ENCODE results near the gene LRRK1.

The LRRK1 gene

DNA sequence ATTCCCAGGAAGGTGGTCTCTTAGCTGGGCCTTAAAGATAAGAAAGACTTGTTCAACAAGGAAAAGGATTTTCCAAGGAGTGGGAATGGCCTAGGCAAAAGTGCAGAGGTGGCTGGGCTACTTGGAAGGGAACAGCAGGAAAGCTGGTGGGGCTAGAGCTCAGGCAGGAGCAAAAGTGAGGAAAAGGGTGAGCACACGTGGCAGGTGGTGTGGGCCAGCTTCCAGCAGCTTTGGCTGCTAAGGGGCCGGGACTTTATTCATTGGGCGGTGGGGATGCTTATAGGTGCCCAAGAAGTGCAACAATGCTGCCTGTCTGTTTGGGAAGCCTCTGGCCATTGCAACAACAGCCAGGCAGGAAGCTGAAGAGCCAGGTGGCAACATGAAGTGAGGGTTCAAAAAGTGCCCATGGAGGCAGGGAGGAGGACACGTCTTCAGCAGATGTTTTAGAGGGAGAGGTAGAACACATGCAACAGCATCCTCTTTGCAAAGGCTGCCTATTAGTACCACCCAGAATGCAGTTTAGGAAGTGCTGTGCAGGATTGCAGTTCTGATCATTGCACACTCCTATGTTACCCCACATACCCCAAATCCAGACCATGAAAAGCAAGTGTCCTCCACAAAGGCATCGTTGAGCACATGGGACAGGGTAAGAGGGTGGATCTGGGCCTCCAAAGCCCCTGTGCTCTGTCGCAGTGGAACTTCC, 25.7 kb upstream of the LRRK1 start:
- DNase-seq = no peak

DNA sequence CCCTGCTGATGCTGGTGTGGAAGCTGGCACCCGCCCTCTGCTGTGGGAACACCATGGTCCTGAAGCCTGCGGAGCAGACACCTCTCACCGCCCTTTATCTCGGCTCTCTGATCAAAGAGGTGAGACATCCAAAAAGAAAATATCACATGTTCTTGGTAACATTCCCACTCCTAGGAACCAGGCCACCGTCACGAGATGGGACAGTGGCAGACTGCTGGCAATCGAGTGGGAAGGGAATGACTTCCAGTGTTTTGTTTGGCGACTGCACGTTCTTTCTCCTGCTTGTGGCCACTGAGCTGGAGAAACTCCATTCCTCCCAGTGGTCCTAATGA, 25.2 kb upstream of the LRRK1 start:
- DNase-seq = no peak

DNA sequence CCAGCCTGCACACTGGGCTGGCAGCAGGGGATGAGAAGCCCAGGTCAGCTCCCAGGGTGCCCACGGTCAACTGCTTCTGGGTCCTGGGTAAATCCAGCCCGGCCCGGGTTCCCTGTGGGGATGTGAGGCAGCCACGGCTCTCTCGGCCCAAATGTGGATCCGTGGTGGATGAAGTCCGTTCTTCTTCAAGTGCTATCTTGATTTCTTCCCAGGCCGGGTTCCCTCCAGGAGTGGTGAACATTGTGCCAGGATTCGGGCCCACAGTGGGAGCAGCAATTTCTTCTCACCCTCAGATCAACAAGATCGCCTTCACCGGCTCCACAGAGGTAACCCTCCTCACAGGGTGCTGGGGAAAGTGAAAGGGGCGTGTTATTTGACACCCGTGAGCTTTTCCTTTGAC, 23.4 kb upstream of the LRRK1 start:
- no peak for DNase-seq

DNA sequence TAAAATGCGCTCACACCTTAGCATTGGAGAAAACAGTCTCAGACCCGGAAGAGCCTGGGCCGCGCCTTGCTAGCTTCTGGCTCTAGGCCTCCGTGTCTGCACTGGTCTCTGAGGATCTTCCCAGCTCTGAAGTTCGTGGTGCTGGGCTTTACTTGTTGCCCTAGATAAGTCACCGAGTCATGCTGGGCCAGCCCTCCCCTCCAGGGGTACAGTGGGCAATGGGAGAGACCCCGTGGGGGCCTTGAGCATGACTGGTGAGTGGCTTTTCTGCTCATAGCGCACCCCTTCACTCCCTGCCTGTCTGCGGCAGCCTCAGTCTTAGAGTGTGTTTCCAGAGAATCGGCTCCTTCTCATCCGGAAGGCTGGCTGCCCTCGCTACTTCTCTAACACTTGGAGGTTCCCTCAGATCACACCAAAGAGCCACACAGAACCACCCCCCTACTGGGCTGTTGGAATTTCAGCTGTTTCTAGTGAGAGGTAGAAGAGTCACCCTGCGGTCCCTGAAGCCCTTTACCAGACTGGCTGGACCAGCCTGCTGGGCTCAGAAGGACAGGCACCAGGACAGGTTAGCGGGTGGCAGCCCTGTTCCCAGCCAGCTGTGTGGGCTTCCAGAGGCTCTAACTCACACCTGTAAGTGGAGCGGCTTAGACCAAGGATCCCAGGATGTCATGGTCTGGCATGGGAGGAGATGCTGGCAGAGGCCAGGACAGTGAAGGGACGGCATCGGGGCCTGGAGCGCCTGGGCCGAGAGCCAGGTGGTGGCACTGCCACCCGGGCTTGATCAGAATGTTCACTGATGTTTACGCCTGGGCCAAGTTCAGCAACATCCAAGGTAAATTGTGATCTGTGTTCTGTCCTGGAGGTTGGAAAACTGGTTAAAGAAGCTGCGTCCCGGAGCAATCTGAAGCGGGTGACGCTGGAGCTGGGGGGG, 21.7 kb upstream of the LRRK1 start:
- no peak for DNase-seq

DNA sequence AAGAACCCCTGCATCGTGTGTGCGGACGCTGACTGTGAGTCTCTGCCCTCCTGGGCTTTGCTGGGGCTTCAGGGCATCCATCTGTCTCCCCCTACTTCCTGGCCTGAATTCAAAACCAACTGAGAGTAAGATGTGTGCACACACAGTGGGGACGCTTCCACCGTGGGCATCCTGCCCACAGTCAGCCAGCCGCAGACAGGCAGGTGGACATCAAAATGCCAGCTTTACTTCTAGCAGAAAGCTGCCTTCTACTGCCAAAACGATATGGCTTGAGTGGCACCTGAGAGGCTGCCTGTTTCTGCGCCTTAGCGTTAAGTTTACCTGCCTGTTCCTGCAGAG, 21.0 kb upstream of the LRRK1 start:
- DNase-seq = no peak

DNA sequence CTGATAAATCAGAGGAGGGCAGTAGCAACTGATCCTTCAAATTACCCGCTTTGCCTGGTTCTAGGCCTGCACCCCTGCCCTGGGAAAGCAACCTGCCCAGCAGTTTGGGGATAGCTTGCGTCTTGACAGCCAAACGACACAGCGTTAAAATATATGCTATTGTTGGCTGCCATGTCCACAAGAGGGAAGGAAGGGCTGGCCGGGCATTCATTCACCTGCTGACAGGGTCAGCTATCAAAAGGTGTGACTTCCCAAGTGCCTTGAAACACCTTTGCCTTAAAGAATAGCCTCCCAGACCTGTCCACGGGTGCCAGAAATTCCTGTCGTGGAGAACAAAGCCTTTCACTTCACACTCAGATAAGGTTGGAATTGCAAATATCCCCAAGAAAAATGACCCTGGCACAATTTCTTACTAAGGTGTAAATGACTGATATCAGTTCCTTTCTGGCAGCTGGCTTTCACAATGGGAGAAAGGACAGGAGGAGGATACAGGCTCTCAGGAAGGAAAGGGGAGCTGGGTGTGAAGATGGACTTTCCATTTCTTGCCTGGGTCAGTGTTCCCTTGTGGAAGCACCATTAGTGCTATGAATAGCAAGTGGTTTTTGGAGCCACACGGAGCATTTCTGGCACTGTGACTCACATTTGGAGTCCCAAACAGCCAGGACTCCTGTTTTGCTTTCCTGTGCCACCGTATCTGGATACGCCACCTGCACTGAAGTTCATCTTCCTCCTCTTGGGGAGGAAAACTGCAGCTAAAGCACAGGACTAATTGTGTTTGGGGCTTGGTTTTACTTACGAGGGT, 20.3 kb upstream of the LRRK1 start:
- no peak for DNase-seq

DNA sequence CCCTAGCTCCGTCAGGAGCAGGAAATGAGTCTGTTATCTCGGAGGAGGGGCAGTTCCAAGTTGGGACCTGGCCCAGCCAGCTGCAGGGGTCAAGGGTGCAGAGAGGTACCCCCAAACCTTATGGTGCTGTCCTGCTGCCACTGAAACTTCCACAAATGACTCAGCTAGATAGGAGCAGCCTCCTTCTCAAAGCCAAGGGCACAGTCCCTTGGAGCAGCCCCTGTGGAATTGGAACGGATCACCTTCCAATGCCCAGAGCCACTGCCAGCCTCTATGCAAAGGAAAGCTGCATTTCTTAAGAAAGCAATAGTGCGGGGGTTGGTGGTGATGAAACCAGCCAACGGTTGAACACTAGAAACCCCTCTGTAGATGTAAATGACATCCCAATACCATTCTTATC, 19.6 kb upstream of the LRRK1 start:
- DNase-seq = no peak

DNA sequence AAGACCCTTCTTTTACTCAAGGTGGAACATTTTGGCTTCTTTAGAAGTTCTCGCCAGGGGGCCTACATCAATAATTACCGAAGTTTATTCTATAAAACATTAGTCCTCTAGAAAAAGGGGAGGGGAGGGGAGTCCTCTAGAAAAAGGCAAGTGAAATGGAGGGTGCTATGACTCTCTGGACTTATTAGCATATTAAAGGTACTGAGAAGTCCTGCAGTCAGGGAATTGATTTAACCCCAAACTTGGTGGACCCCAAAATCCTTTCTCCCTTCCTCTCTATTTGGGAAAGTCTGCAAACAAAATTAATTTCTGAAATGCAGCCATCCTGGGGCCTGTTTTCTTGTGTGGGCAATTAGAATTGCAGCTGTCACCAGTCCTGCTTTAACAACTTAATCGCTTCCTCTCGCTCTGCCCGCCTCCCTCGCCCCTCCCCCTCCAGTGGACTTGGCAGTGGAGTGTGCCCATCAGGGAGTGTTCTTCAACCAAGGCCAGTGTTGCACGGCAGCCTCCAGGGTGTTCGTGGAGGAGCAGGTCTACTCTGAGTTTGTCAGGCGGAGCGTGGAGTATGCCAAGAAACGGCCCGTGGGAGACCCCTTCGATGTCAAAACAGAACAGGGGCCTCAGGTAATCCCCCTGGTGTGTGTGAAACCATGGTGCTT, 18.9 kb upstream of the LRRK1 start:
- peak; percentile 10 for DNase-seq

DNA sequence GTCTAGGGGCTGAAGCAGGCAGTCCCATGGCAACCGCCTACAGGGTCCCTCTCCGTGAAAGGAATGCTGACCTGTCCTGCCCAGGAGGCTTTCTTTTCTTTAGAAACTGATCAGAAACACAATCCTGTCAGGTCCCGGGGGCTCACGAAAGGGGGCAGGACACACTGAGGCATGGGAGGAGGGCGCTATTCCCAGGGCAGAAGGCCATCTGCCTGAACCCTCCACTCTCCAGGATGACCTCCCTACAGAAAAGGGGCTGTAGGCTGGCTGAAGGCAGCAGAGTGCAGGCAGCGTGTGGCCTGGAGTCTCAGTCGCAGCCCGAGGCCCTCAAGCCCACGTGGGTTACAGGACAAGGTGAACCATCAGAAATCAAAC, 18.4 kb upstream of the LRRK1 start:
- DNase-seq = no peak

DNA sequence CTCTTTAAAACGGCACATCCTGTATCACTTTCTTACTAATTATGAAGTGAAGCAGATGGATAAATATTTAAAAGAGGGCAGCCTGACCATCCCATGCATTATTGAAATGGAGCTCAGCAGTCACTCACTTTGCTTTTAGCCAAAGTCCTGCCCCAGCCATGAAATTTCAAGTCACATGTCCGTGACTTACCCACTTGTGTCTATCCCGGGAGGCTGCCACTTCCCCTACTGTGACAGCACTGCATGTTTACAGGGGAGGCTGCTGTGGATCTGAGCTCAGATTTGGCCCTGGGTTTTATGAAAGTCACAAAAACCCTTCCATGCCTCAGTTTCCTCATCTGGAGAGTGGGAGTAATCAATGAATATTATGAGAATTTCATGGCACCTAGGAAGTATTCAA, 17.9 kb upstream of the LRRK1 start:
- DNase-seq = no peak

DNA sequence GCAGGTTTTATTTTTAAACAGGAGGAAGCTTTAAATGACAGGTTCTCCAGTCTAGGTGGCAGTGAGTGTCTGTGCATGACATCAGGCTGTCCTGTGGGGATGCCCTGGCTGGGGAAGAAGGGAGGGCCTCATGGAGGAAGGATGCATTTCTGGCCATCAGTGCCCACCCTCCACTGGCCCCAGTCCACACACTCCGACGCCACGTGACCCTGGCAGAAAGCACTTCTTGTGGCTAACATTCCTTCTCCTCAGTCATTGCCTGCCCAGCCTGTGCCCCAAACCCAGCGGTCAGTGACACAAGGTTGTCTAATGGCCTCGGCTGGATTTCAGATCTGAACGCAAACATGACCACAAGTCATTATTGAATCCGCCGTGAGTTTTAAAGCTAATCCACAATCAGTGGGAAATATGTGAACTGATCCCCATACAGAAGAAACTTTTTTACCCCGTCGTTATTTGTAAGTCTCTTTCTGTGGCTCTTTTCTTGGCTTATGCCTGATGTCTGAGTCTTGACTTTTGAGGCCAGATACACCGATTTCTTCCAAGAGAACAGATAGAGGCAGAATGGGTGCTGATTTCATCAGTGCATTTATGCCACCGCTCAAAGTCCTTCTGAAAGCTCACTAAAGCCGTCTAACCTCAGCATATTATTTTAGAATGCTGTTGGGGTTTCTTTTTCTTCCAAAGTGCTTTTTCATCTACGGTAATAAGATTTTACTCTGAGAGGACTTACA, 17.3 kb upstream of the LRRK1 start:
- no peak for DNase-seq

DNA sequence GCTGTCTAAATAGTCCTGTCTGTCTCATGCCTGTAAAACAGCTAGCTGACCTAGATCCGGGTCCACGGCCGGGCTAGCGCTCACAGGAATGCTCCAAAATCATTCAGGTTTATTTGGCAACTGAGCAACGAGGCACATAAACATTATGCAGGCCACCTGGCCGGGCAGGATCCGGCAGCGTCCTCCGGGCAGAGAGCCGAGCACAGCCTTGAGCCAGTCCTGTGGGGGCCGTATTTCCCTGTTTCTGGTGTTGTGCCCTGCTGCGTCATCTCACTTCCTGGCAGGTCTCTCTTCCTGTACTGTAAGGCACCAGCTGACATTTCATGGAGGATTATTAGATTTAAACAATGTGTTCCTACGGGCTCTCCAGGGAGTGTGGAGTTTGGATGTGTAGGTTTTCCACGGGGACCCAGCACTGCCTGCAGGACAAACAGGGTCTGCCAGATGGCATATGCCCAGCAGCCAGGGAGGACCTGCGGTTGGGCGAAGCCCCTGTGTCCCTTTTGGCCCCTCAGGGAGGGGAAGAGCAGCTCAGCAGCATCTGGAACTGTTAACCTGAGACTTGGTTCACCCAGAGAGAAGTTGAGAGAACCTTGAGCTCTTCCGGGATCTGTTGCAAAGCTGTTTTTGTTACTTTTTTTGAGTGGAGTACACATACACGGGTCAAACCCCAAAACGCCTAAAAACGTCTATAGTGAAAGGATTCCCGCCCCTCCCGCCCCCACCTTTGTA, 16.6 kb upstream of the LRRK1 start:
- DNase-seq = no peak

DNA sequence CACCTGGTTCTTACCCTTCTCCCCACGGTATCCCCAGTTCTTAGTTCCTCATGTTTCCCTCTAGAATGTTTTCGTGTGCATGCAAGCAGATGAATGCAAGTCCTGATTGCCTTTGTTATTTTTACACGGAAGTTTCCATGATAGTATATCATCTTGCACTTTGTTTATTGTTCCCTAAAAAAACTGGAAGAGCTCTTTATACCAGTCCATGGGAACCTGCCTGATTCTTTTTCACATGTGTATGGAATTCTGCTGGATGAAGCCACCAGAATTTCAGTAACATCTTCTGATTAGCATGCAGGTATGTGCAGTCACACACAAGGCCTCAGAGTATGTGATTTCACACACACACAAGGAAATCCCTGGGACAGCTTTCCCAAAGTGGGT, 16.0 kb upstream of the LRRK1 start:
- no peak for DNase-seq

DNA sequence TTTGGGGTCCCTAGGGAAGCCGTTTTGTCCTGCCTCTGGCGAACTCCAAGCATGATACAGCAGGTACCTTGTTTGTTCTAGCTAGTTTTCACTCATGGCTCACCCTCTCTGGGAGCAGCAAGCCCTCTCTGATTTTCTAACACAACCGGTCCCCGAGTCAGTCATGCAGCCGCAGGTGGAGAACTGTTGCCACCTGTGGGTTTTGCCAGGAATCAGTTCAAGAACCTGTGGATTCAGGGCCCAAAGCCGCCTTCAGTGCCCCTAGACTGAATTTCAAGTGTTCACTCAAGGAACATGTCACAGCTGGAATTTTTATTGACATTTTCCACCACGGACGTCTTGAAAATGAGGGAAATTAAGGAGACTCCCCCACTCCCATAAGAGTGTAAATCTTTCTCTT, 13.3 kb upstream of the LRRK1 start:
- DNase-seq = no peak

DNA sequence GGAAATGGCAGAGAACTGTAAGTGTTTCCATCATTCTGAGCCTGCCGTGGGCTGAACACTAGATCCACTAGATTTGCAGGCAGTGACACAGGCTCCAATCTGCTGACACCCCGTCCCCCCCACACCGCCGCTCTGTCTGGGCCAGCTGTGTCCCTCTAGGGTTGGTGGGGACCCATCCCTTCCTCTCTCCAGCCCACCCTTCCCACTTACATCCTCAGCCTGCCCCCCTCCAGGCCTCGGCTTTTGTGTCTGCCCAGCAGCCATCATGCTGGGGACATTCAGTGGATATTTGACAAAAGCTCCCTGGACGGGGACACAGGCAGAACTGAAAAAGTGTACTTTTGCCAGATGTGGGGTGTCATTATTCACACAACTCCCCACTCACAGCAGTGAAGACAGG, 10.7 kb upstream of the LRRK1 start:
- no peak for DNase-seq

DNA sequence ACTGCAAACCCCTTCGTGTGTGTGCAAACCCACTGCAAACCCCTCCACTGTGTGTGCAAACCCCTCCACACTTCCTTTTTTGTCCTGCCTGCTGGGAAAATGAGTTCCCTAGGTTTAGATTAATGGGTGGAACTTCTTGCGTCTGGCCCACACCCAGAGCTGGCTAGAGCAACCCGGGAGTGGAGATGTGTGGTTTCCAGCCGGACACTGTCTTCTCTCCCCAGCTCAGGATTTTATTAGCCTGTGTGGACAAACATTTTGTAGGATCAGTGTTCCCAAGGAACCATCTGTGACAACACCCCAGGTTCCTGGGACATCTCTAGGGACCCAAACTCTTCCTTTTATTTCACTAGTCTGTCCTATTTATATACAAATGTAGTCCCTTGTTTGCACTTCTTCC, 9.6 kb upstream of the LRRK1 start:
- no peak for DNase-seq

DNA sequence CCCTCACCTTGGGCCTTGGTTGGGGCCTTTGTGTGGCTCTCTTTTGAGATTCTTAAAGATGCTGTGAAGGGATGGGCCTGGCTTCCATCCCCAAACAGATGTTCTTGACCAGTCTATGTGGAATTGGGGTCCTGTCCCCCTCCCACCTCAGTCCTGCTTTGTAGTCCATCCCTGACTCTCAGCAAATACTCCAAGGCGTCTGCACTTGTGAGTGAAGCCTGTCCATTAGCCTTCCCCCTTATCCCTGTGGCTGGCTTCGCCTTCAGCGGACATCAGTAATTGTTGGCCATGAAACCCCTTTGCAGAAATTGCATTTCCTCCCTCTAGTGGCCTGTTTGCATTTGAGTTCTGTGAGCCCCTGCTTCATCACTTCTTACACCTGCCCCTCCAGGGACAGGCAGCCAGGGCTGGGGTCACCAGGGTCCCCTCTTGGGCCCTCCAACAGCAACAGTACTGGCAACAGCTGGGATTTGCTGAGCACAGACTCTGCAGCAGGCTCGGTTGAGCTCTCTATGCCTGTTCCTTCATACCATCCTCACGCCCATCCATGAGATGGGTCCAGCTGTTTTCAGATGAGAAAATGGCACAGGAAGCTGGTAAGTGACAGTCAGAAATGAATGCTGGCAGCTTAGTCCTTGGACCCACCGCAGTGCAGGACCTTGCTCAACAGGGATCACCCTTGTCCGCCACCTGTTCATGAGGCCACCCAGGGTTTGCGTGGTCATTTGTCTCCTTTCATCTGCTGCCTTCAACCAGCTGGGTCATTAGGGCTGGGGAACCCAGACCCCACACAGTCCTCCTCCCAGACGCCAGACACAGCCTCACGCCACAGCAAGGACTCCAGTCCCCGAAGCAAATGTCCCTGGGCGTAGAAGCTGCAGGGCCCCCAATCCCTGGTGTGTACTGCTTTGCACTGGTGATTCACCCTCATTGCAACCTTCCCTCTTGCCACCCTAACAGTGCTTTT, 8.9 kb upstream of the LRRK1 start:
- DNase-seq = no peak

DNA sequence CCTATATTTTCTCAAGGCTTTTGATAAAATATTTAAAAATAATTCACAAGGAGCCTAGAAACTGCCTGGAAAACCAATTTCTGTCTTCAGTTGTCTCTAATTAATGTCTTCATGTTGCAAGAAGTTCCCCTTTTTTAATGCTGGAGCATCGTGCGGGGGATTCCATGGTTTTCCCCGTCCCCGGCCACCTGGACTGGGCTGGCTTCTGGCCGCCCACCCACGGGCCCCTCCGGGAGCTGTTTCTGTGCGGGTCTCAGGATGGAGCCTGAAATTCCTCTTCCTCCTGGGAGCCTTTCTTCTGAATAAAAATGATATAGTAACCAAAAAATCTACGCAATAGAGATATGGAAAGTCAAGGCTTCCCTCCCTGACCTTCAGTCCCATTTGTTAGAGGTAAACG, 8.1 kb upstream of the LRRK1 start:
- no peak for DNase-seq

DNA sequence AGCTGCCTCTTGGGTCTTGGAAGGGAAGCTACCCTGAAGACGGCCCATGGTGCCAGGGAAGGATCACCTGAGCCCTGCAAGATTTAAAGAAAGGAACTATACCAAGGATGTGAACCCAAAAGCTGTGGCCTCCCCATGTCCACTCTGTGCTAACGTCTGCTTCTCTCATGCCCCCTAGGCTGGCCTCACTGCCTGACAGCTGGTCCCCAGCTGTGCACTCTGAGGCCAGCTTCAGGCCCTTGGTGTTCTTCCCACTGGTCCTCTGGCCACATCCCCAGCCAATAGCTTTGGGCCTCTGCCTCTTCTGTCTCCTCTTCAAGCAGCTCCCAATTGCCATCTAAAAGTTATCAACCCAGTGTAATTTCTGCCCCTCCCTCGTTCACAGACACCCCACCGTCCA, 5.2 kb upstream of the LRRK1 start:
- no peak for DNase-seq

DNA sequence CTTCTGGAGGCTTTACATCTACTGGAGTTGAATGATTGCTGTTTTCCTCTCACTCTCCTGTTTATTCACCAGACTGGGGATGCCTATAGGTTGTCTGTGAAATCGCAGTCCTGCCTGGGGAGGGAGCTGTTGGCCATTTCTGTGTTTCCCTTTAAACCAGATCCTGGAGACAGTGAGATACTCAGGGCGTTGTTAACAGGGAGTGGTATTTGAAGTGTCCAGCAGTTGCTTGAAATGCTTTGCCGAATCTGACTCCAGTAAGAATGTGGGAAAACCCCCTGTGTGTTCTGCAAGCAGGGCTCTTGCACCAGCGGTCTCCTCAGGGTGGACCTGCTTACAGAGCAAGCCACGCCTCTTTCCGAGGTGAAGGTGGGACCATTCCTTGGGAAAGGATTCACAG, 4.3 kb upstream of the LRRK1 start:
- DNase-seq = no peak
